Measurements from ENCODE around the gene COPZ2. TPM values are rescaled to one million over a fixed set of nuclear protein-coding genes. Genes with fewer than 3 reads are reported as not detected.
"Not testable (repeated sequence)": the region's sequence is repeated elsewhere in the genome, so short reads cannot be mapped to it uniquely, and the experiment has no call there.

COPZ2 gene
- total and polyA plus RNA-seq, 4 donors, result 59.9 to 108 (median 94.3) TPM

DNA sequence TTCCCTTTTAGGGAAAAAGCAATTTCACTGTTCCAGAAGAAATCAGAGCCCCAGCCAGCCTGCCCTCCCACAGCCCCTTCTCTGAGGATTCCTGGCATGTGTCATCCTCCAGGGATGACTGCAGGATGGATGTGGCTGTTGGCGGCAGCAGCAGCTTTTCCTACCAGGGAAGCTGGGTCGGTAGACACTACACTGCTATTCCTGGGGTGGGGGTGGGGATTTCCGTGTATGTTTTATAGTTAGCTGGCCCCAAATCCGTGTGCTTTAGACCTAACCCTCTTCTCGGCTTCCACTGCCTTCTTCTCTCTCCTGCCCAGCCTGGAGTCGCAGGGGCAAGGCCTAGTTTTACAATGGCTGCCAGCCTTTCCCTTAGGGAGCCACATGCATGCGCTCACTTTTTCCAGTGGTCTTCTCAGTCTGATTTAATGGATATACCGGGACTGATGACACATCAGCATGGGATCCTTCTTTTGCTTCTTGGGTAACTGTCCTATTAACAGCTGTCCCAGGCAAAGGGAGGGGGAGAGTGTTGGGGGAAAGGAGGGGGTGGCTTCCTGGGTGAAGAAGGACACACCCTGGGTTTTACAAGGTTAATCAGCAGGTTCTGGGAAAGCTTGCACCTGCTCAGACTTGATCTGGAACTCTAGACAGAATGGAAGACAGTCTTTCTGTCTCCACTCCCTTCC is 7.9 kb upstream of the COPZ2 start:
- H3K36me3 ChIP-seq (ENCODE audit: control insufficient read depth in 1 of 2, insufficient read depth in 2 of 2, low read length in 1 of 2), result no peaks in the 10 kb centered on the region
- no peak overlapping the region for H3K27ac ChIP-seq (ENCODE audit: low read depth in 1 of 2, low read length in 2 of 2)
- intact Hi-C loops (cut with DNase I), result no loop called here
- DNase-seq, result no peak
- no peaks in the 10 kb centered on the region for H3K9me3 ChIP-seq (ENCODE audit: control insufficient read depth, low read length)
- WGBS, 2 donors, result 40 to 63% methylated on average over 8 of the region's 8 CpGs
- ATAC-seq (ENCODE audit: low FRiP score), result no peak
- H3K4me1 ChIP-seq (ENCODE audit: control insufficient read depth in 1 of 2, insufficient read depth in 2 of 2, low read length in 2 of 2), result no peaks in the 10 kb centered on the region
- H3K27me3 ChIP-seq (ENCODE audit: control insufficient read depth in 1 of 2, insufficient read depth in 2 of 2, low read length in 1 of 2), result no peaks in the 10 kb centered on the region
- H3K4me3 ChIP-seq (ENCODE audit: low read length in 2 of 2), result no peak overlapping the region

DNA sequence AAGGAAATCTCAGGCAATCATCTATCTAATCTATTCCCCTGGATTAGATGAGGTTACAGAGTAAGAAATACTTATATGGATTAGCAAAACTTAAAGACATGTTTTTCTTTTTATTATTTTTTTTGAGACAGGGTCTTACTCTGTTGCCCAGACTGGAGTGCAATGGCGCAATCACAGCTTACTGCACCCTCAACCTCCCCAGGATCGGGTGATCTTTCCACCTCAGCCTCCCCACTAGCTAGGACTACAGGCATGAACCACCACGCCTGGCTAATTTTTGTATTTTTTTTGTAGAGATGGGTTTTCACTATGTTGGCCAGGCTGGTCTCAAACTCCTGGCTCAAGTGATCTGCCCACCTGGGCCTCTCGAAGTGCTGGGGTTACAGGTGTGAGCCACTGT is 7.3 kb upstream of the COPZ2 start:
- H3K27ac ChIP-seq (ENCODE audit: low read depth in 1 of 2, low read length in 2 of 2), result no peak overlapping the region
- no peaks in the 10 kb centered on the region for H3K36me3 ChIP-seq (ENCODE audit: control insufficient read depth in 1 of 2, insufficient read depth in 2 of 2, low read length in 1 of 2)
- no peaks in the 10 kb centered on the region for H3K4me1 ChIP-seq (ENCODE audit: control insufficient read depth in 1 of 2, insufficient read depth in 2 of 2, low read length in 2 of 2)
- ATAC-seq (ENCODE audit: low FRiP score), result no peak
- no peaks in the 10 kb centered on the region for H3K27me3 ChIP-seq (ENCODE audit: control insufficient read depth in 1 of 2, insufficient read depth in 2 of 2, low read length in 1 of 2)
- 77 to 89% methylated on average over 4 of the region's 4 CpGs for WGBS, 2 donors
- H3K4me3 ChIP-seq (ENCODE audit: low read length in 2 of 2), result no peak overlapping the region
- no peaks in the 10 kb centered on the region for H3K9me3 ChIP-seq (ENCODE audit: control insufficient read depth, low read length)
- intact Hi-C loops (cut with DNase I), result no loop called here
- DNase-seq, result no peak

DNA sequence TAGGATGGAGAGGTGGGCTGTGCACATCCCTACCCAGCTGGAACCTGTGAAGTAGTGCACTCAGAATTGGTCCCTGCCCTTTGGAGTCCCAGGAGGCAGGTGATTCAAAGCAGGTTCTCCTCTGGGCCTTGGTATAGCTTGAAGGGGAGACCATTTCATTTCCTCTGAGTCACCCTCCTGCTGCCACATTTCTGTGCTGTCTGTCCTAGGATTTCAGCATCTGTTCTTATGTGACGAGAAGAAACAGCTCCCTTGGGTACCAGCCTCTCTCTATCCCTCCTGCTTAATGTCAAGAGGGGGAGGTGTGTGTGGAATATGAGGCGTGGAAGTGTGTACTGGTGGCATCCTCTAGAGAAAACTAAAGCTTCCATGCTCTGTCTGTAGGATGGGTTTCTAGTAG is 5.6 kb upstream of the COPZ2 start:
- Histone ChIP-seq H3K36me3 (ENCODE audit: control insufficient read depth in 1 of 2, insufficient read depth in 2 of 2, low read length in 1 of 2) (no peaks in the 10 kb centered on the region), H3K27me3 (ENCODE audit: control insufficient read depth in 1 of 2, insufficient read depth in 2 of 2, low read length in 1 of 2) (no peaks in the 10 kb centered on the region), H3K4me1 (ENCODE audit: control insufficient read depth in 1 of 2, insufficient read depth in 2 of 2, low read length in 2 of 2) (peaks cover 0 to 3% of the 10 kb centered on the region in 2 donors), H3K9me3 (ENCODE audit: control insufficient read depth, low read length) (no peaks in the 10 kb centered on the region), H3K4me3 (ENCODE audit: low read length in 2 of 2) (no peak overlapping the region), H3K27ac (ENCODE audit: low read depth in 1 of 2, low read length in 2 of 2) (no peak overlapping the region)
- 86 to 90% methylated on average over 2 of the region's 2 CpGs for WGBS, 2 donors
- DNase-seq, result no peak
- no peak for ATAC-seq (ENCODE audit: low FRiP score)
- intact Hi-C loops (cut with DNase I), result no loop called here

DNA sequence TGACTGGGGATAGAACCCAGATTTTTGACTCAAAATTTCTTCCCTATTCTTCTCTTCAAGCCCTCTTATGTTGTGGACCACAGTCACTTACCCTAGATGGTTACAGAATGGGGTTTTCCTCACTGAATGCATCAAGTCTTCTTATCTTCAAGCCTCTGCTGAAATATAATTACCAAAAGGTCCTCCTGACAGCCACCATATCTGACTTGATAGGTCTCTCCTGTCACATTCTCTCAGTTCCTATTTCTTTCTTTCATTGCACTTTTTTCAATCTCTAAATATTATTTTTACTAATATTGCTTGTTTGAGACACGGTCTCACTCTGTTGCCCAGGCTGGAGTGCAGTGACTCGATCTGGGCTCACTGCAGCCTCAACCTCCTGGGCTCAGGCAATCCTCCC is 1.1 kb upstream of the COPZ2 start:
- intact Hi-C loops (cut with DNase I), result no loop called here

DNA sequence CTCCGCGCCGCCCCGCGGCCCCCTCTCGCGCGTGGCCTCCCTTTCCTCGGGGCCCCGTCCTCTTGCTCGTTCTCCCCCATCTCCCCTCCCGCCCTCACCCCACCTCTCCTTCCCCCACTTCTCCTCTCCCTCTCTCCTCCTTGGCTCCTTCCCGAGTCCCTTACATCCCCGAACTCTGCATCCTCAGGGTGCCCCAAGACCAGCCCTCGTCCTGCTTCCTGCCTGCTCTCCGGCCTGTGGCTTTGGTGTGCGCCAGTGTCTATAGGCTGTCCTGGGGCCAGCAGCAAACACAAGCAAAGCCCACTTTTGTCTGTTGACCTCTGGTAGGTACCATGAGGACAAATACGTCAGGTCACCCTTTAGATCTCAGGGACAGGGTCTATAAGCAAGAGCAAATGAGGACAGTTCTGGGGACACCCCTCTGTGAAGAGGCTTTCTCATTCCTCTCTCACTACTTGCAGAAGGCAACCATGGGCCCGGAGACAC is 284 bp upstream of the COPZ2 start:
- DNase-seq, result no peak
- no peak for ATAC-seq (ENCODE audit: low FRiP score)
- Histone ChIP-seq H3K36me3 (ENCODE audit: control insufficient read depth in 1 of 2, insufficient read depth in 2 of 2, low read length in 1 of 2) (peaks cover 0 to 3% of the 10 kb centered on the region in 2 donors), H3K4me3 (ENCODE audit: low read length in 2 of 2) (peak overlapping the region; percentile 48 to 75), H3K9me3 (ENCODE audit: control insufficient read depth, low read length) (no peaks in the 10 kb centered on the region), H3K27ac (ENCODE audit: low read depth in 1 of 2, low read length in 2 of 2) (peak overlapping the region in 1 of 2 donors; percentile 75), H3K4me1 (ENCODE audit: control insufficient read depth in 1 of 2, insufficient read depth in 2 of 2, low read length in 2 of 2) (peaks cover 0 to 4% of the 10 kb centered on the region in 2 donors), H3K27me3 (ENCODE audit: control insufficient read depth in 1 of 2, insufficient read depth in 2 of 2, low read length in 1 of 2) (no peaks in the 10 kb centered on the region)
- WGBS, 2 donors, result 5 to 6% methylated on average over 8 to 19 of the region's 19 CpGs
- intact Hi-C loops (cut with DNase I), result no loop called here

More for the DNA sequence above, 1.1 kb upstream of the COPZ2 start:
- Histone ChIP-seq H3K9me3 (ENCODE audit: control insufficient read depth, low read length) (no peaks in the 10 kb centered on the region), H3K4me1 (ENCODE audit: control insufficient read depth in 1 of 2, insufficient read depth in 2 of 2, low read length in 2 of 2) (peaks cover 0 to 4% of the 10 kb centered on the region in 2 donors), H3K4me3 (ENCODE audit: low read length in 2 of 2) (no peak overlapping the region), H3K27ac (ENCODE audit: low read depth in 1 of 2, low read length in 2 of 2) (no peak overlapping the region), H3K36me3 (ENCODE audit: control insufficient read depth in 1 of 2, insufficient read depth in 2 of 2, low read length in 1 of 2) (no peaks in the 10 kb centered on the region), H3K27me3 (ENCODE audit: control insufficient read depth in 1 of 2, insufficient read depth in 2 of 2, low read length in 1 of 2) (no peaks in the 10 kb centered on the region)
- no peak for DNase-seq
- no peak for ATAC-seq (ENCODE audit: low FRiP score)
- 70 to 73% methylated on average over 2 of the region's 2 CpGs for WGBS, 2 donors

DNA sequence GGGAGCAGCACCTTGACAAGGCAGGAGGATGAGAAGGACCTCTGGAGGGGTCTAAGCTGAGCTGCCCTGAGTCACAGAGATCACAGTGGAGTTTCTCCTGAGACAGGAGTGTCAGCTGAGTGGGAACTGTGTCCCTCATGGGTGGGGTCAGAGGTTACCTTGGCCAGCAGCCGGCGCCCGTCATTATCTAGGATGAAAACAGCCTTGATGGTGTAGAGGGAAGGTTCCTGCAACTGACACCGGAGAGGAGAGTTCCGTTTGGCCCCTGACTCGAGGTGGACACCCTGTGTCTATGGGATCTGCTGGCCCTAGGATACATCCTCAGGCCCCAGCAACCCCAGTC is 933 bp downstream of the COPZ2 start:
- intact Hi-C loops (cut with DNase I), result no loop called here
- H3K27ac ChIP-seq (ENCODE audit: low read depth in 1 of 2, low read length in 2 of 2), result peak overlapping the region in 1 of 2 donors; percentile 5

DNA sequence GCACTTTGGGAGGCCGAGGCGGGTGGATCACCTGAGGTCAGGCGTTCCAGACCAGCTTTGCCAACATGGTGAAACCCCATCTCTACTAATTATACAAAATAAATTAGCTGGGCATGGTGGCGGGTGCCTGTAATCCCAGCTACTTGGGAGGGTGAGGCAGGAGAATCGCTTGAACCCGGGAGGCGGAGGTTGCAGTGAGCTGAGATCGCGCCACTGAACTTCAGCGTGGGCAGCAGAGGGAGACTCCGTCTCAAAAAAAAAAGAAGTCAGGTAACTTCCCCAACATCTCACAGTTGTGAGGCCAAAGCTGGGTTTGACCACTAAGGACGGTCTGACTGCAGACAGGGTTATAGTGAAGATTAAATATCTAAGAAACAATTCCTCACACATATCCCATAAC is 2.9 kb downstream of the COPZ2 start:
- WGBS, 2 donors, result 89 to 92% methylated on average over 12 of the region's 12 CpGs
- H3K9me3 ChIP-seq (ENCODE audit: control insufficient read depth, low read length); H3K36me3 ChIP-seq (ENCODE audit: control insufficient read depth in 1 of 2, insufficient read depth in 2 of 2, low read length in 1 of 2); H3K27me3 ChIP-seq (ENCODE audit: control insufficient read depth in 1 of 2, insufficient read depth in 2 of 2, low read length in 1 of 2); intact Hi-C loops (cut with DNase I); H3K4me1 ChIP-seq (ENCODE audit: control insufficient read depth in 1 of 2, insufficient read depth in 2 of 2, low read length in 2 of 2); H3K4me3 ChIP-seq (ENCODE audit: low read length in 2 of 2); H3K27ac ChIP-seq (ENCODE audit: low read depth in 1 of 2, low read length in 2 of 2); ATAC-seq (ENCODE audit: low FRiP score): not testable (repeated sequence)
- DNase-seq, result peak in 1 of 2 donors; percentile 30

More for the DNA sequence above, 933 bp downstream of the COPZ2 start:
- no peaks in the 10 kb centered on the region for H3K9me3 ChIP-seq (ENCODE audit: control insufficient read depth, low read length)
- ATAC-seq (ENCODE audit: low FRiP score) (no peak), DNase-seq (no peak)
- H3K4me1 ChIP-seq (ENCODE audit: control insufficient read depth in 1 of 2, insufficient read depth in 2 of 2, low read length in 2 of 2), result peaks cover 0 to 4% of the 10 kb centered on the region in 2 donors
- 18 to 20% methylated on average over 6 of the region's 6 CpGs for WGBS, 2 donors
- H3K4me3 ChIP-seq (ENCODE audit: low read length in 2 of 2), result peak overlapping the region in 1 of 2 donors; percentile 48
- H3K36me3 ChIP-seq (ENCODE audit: control insufficient read depth in 1 of 2, insufficient read depth in 2 of 2, low read length in 1 of 2), result peaks cover 0 to 3% of the 10 kb centered on the region in 2 donors
- H3K27me3 ChIP-seq (ENCODE audit: control insufficient read depth in 1 of 2, insufficient read depth in 2 of 2, low read length in 1 of 2), result no peaks in the 10 kb centered on the region

DNA sequence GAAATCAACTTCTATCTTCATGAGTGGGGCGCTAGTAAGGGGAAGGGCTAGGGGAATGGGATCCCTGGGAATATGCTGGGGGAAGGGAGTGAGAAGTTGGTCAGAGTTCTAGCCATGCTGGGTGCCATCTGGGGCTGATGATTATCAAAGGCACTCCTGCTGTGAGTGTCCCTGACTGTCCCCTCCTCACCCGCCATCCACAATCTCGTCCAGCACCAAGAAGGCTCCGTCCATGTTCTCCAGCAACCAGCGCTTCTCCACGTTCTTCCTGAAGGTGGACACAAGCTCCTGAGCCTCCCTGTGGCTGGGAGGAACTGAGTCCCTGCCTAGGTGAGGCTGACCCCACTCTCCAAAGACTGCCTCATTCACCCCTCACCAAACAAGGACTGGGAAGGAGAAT is 5.6 kb downstream of the COPZ2 start:
- Histone ChIP-seq H3K27ac (ENCODE audit: low read depth in 1 of 2, low read length in 2 of 2) (no peak overlapping the region), H3K27me3 (ENCODE audit: control insufficient read depth in 1 of 2, insufficient read depth in 2 of 2, low read length in 1 of 2) (no peaks in the 10 kb centered on the region), H3K4me1 (ENCODE audit: control insufficient read depth in 1 of 2, insufficient read depth in 2 of 2, low read length in 2 of 2) (no peaks in the 10 kb centered on the region), H3K9me3 (ENCODE audit: control insufficient read depth, low read length) (no peaks in the 10 kb centered on the region), H3K4me3 (ENCODE audit: low read length in 2 of 2) (no peak overlapping the region), H3K36me3 (ENCODE audit: control insufficient read depth in 1 of 2, insufficient read depth in 2 of 2, low read length in 1 of 2) (peaks cover 0 to 3% of the 10 kb centered on the region in 2 donors)
- WGBS, 2 donors, result 85 to 87% methylated on average over 6 of the region's 6 CpGs
- ATAC-seq (ENCODE audit: low FRiP score), result no peak
- peak in 1 of 2 donors; percentile 28 for DNase-seq
- intact Hi-C loops (cut with DNase I), result no loop called here

DNA sequence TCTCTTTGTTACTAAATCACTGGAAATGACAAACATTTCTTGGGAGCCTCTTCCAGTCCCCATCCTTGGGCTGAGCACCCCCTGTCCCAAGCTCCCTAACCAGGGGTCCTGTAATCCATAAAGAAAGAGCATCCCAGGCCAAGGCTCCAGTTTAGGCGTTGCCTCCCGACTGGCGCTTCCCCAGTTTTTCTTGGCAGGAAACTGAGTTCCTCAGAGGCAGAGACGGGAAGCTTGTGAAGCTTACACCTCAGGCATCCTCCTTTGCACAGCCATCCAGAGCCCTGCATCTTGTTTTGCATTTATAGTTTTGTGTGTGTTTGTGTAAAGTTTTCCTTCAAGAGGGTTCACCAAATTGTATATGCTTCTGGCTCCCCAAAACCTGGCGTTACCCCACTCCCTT is 7.1 kb downstream of the COPZ2 start:
- H3K36me3 ChIP-seq (ENCODE audit: control insufficient read depth in 1 of 2, insufficient read depth in 2 of 2, low read length in 1 of 2), result peaks cover 0 to 3% of the 10 kb centered on the region in 2 donors
- H3K9me3 ChIP-seq (ENCODE audit: control insufficient read depth, low read length), result no peaks in the 10 kb centered on the region
- H3K4me1 ChIP-seq (ENCODE audit: control insufficient read depth in 1 of 2, insufficient read depth in 2 of 2, low read length in 2 of 2), result no peaks in the 10 kb centered on the region
- peak; percentile 60 to 72 for DNase-seq
- H3K4me3 ChIP-seq (ENCODE audit: low read length in 2 of 2), result no peak overlapping the region
- WGBS, 2 donors, result 14 to 20% methylated on average over 5 of the region's 5 CpGs
- no peaks in the 10 kb centered on the region for H3K27me3 ChIP-seq (ENCODE audit: control insufficient read depth in 1 of 2, insufficient read depth in 2 of 2, low read length in 1 of 2)
- ATAC-seq (ENCODE audit: low FRiP score), result no peak
- intact Hi-C loops (cut with DNase I), result no loop called here
- no peak overlapping the region for H3K27ac ChIP-seq (ENCODE audit: low read depth in 1 of 2, low read length in 2 of 2)

Data from aorta (tissue), 5 donors.